Left lung (tissue), 10 donors: ENCODE measurements around the gene QSOX2. TPM values are rescaled to one million over a fixed set of nuclear protein-coding genes. Genes with fewer than 3 reads are reported as not detected.

ENCODE experiments used
- ATAC-seq: fragments of 200-7000 bp; cut with Tn5 transposase; one replicate; pipeline ENCODE4 v1.9.1; 2020; ENCODE audit warnings: moderate library complexity
- DNase-seq, 4 donors: peaks; one replicate each; pipeline ENCODE4 v3.0.0-alpha.2; 2013 to 2020
- H3K27ac ChIP-seq, 2 donors: fragments of 200-600 bp; sonication (generic) in 1 of 2; one replicate each; pipeline versions ENCODE4 v1.5.0 to v1.8.0; 2020 to 2021
- H3K27me3 ChIP-seq, 2 donors: fragments of 200-600 bp; sonication (generic) in 1 of 2; one replicate each; pipeline versions ENCODE4 v1.5.0 to v1.8.0; 2020 to 2021
- H3K36me3 ChIP-seq, 2 donors: fragments of 200-600 bp; sonication (generic) in 1 of 2; one replicate each; pipeline versions ENCODE4 v1.5.0 to v1.8.0; 2020 to 2021
- H3K4me1 ChIP-seq, 2 donors: fragments of 200-600 bp; one replicate each; pipeline ENCODE4 v1.8.0; 2021
- H3K4me3 ChIP-seq, 2 donors: fragments of 200-600 bp; sonication (generic) in 1 of 2; one replicate each; pipeline versions ENCODE4 v1.5.0 to v1.8.0; 2020 to 2021; ENCODE audit warnings: mild to moderate bottlenecking in 1 of 2
- H3K9me3 ChIP-seq, 2 donors: fragments of 200-600 bp; sonication (generic) in 1 of 2; one replicate each; pipeline versions ENCODE4 v1.5.0 to v1.8.0; 2020 to 2021
- CTCF ChIP-seq, 2 donors: fragments of 200-600 bp; sonication (generic) in 1 of 2; IDR thresholded peaks; one replicate each; pipeline versions ENCODE4 v1.5.0 to v1.8.0; 2021; ENCODE audit warnings: antibody characterized with exemption in 2 of 2
- intact Hi-C, 2 donors: fragments of 100-400 bp; cut with DNase I; formaldehyde crosslinking; loops; one replicate each; pipeline versions ENCODE4 v1.11.2 to v1.14.2; 2022
- polyA plus RNA-seq, 6 donors: library from polyadenylated mRNA; unstranded; fragments of 120-200 nt; gene quantifications; one replicate each; pipeline ENCODE4 v1.2.1, GENCODE V29; 2013; ENCODE audit not compliant: insufficient read length in 6 of 6
- total RNA-seq, 2 donors: library from RNA; stranded (reverse); fragmentation: NEBNext Ultra II Directional; extraction: Animal tissue kit (Norgen Biotek cat#: 25700); gene quantifications; one replicate each; pipeline ENCODE4 v1.2.1, GENCODE V29; 2021
- donor health status: DM: no; HTN: yes; CAD: no.
- donor health status: DM: no; HTN: no; CAD: no.

QSOX2 gene
- total and polyA plus RNA-seq, 8 donors: 9.5 to 15.4 (median 12.0) TPM

- no peak for DNase-seq
- H3K9me3 ChIP-seq: no peaks in the 10 kb centered on the region
- intact Hi-C loops: no loop called here
- peaks cover 3 to 7% of the 10 kb centered on the region in 2 donors for H3K4me1 ChIP-seq
- no peak for ATAC-seq
- H3K27ac ChIP-seq: no peak overlapping the region
- H3K4me3 ChIP-seq: no peak overlapping the region
- no peaks in the 10 kb centered on the region for H3K36me3 ChIP-seq
- TF ChIP-seq CTCF (IDR thresholded peaks at IDR 0.05): no peak
- peaks cover 0 to 66% of the 10 kb centered on the region in 2 donors for H3K27me3 ChIP-seq
Observed at GRCh38 chr9:136278894-136279293, 33.3 kb upstream of the QSOX2 start.

- H3K27ac ChIP-seq: no peak overlapping the region
- H3K9me3 ChIP-seq: no peaks in the 10 kb centered on the region
- no peak for TF ChIP-seq CTCF (IDR thresholded peaks at IDR 0.05)
- peaks cover 0 to 3% of the 10 kb centered on the region in 2 donors for H3K4me1 ChIP-seq
- DNase-seq (peak in 1 of 4 donors; percentile 33), ATAC-seq (no peak)
- no peak overlapping the region for H3K4me3 ChIP-seq
- H3K27me3 ChIP-seq: peaks cover 0 to 61% of the 10 kb centered on the region in 2 donors
- intact Hi-C loops: no loop called here
- H3K36me3 ChIP-seq: no peaks in the 10 kb centered on the region
Observed at GRCh38 chr9:136278221-136278620, 32.6 kb upstream of the QSOX2 start.

GRCh38 chr9:136277746-136278145 lies 32.1 kb upstream of the QSOX2 start:
- intact Hi-C loops: no loop called here
- Histone ChIP-seq H3K9me3 (no peaks in the 10 kb centered on the region), H3K27ac (no peak overlapping the region), H3K27me3 (peaks cover 0 to 57% of the 10 kb centered on the region in 2 donors), H3K4me3 (no peak overlapping the region), H3K4me1 (no peaks in the 10 kb centered on the region), H3K36me3 (no peaks in the 10 kb centered on the region)
- no peak for TF ChIP-seq CTCF (IDR thresholded peaks at IDR 0.05)
- ATAC-seq (no peak), DNase-seq (peak in 1 of 4 donors; percentile 37)

- no peak for TF ChIP-seq CTCF (IDR thresholded peaks at IDR 0.05)
- peak in 1 of 4 donors; percentile 54 for DNase-seq
- H3K9me3 ChIP-seq: no peaks in the 10 kb centered on the region
- H3K4me1 ChIP-seq: no peaks in the 10 kb centered on the region
- H3K4me3 ChIP-seq: no peak overlapping the region
- H3K27me3 ChIP-seq: peaks cover 0 to 46% of the 10 kb centered on the region in 2 donors
- no peak for ATAC-seq
- no peak overlapping the region for H3K27ac ChIP-seq
- no peaks in the 10 kb centered on the region for H3K36me3 ChIP-seq
- intact Hi-C loops: no loop called here
Observed at GRCh38 chr9:136276716-136277115, 31.1 kb upstream of the QSOX2 start.

- Histone ChIP-seq H3K9me3 (no peaks in the 10 kb centered on the region), H3K27ac (no peak overlapping the region), H3K36me3 (no peaks in the 10 kb centered on the region), H3K27me3 (peaks cover 0 to 43% of the 10 kb centered on the region in 2 donors), H3K4me3 (no peak overlapping the region), H3K4me1 (no peaks in the 10 kb centered on the region)
- no peak for ATAC-seq
- DNase-seq: peak in 1 of 4 donors; percentile 62
- intact Hi-C loops: no loop called here
- TF ChIP-seq CTCF (IDR thresholded peaks at IDR 0.05): no peak
Observed at GRCh38 chr9:136275655-136276429, 30.2 kb upstream of the QSOX2 start.
